Renal pelvis (tissue), 4 donors: ENCODE measurements around the gene FAH. TPM values are rescaled to one million over a fixed set of nuclear protein-coding genes. Genes with fewer than 3 reads are reported as not detected.
A peak's percentile ranks its signal among the peaks of the same experiment; 100 is the strongest.

Source experiments
- DNase-seq: peaks from one replicate; pipeline ENCODE4 v3.0.0-alpha.2; 2013
- polyA plus RNA-seq, 3 donors: library from polyadenylated mRNA; unstranded; fragments of 120-200 nt; gene quantifications; one replicate each; pipeline ENCODE4 v1.2.1, GENCODE V29; 2013; ENCODE audit not compliant: insufficient read length in 3 of 3

The FAH gene
- polyA plus RNA-seq, 3 donors, result 35.1 to 42.7 (median 39.9) TPM

DNA sequence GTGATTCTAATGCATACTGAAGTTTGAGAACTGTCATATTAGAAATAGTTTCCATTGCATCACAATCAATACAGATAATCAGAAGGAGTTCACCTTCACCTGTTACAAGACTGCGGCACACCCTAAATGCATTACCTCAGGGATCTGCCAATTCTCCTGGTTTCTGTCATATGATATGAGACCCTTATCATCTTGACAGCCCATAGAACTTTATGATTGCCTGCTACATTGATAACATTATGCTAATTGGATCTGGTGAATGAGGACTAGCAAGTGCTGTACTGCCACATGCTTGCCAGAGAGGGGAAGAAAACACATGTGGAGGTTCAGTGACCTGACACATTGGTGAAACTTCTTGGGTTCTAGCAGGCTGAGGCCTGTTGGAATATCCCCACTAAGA lies 41.4 kb downstream of the FAH start:
- no peak for DNase-seq

DNA sequence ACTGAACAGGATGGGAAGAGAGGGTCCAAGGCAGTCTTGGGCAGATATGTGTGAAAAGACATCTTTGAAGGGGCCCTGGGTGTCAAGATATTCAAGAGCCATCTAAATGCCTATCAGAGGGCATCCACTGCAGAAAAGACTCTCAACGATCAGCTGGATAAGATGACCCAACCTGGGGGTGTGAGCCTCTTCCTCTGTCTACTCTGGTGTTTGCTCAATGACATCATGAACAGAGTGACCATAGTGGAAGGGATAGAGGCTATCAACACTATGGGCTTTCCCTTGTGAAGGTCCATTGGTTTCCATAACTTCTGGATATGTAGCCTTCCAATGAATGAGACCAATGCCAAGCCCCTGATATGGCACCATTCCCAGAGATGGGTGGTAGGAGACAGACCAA lies 42.1 kb downstream of the FAH start:
- DNase-seq, result no peak

DNA sequence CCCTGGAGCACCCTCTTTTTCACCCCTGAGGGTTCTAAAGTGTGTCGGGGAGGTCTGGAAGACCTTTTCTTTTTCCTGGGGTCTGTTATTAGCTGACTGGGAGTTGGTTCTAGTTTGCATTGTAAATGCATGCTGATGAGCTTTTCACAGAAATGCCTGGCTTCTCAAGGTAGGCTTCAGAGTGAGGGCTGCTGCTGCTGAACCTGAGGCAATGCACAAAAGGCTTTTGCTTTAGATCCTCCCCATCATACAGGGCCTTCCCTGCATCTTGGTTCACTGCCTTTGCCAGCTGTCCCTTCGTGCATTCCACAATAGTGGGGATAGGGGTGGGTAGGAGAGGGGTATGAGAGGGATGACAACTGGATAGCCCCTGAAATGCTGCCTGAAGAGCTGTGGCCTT lies 46.6 kb downstream of the FAH start:
- DNase-seq, result no peak

DNA sequence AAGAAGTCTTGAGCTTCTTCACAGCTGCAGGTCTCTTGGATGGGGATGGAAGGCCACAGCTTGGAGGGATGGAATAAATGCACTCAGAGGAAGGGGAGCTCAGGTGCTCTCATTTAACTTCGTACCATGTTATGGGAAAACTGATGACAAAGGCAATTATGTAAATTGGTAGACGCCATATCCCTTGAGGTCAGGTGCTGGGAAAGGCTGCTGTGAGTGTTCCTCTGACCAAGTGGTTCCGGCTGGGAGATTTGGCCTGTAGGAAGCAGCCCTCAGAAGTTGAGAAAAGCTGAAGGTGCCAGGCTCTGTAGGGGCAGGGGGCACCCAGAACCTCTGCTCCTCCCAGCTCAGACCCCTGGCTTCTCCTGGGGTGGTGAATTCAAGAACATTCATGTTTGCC lies 47.1 kb downstream of the FAH start:
- no peak for DNase-seq

DNA sequence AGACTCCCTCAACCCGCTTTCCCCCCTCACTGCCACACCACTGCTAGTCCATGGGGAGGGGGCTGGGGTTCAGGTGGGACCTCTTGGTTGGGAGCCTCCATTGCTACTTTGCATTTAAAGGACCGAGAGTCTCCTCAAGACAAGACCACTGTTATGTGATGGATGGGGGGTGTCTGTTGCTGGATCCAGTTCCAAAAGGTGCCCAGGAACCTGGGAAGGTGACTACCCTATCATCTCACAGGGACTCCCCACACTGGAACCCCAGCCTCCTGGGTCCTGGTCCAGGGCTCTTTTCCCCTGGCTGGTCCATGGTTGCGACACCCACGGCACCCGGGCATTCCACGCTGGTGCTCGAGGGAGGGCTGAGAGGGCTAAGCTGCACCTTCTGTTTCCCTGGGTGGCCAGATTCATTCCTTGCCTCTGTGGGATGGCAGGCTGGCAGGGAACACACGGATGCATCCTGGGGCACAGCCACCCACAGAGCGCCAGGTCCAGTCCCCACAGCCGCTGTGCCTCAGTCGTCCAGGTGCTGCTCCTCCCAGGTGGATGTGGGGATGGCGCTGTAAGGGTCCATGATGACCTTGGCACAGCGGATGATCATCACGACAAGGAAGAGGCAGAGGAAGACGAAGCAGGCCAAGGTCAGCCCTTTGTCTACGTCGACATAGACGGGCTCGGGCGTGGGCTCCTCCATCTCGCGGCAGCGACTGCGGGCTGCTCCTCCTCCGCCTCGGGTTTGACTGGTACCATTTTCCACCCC lies 48.6 kb downstream of the FAH start:
- no peak for DNase-seq

DNA sequence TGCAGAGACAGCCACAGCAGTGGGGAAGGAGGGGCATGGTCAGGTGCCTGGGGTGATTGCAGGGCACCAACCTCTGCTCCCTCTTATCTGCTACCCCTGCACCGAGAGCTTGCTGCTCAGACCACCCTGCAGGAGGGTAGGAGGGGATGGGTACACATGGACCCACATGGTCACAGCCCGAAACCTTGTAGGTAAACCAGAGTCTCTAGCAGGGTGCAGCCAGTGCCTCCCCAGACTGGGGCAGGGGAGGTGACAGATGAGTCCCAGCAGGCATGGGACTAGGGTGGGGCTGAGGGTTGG lies 49.2 kb downstream of the FAH start:
- no peak for DNase-seq

DNA sequence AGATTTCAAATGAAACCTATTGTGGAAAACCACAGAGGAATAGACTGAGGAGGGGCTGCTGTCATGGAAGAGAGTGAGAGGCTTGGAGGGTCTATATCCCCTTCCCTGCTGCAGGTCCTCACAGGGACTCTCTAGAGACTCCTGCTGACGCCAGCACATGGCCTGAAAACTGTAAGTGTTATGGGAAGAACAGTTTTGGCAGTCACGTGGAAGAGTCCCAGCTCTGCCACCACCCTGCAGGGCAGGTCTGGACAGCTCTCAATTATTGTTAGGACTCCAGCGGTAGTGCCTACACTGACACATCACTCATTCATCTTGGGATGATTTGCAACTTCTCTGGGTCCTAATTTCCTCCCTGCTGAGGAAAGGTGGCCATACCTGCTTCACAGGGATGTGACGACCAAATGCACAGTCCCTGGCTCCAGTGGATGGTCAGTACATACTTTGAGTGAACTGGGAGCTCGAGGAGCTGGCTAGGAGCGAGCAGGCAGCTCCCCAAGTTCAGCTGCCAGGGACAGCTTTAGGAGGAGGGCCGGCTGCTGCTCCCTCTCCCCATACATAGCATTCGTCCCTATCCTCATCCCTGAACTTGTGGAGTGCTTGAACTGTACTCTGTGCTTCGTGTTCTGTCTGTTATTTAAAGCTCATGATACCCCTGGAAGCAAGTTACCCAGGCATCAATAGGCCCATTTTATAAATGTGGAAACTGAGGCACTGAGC lies 50.0 kb downstream of the FAH start:
- no peak for DNase-seq

DNA sequence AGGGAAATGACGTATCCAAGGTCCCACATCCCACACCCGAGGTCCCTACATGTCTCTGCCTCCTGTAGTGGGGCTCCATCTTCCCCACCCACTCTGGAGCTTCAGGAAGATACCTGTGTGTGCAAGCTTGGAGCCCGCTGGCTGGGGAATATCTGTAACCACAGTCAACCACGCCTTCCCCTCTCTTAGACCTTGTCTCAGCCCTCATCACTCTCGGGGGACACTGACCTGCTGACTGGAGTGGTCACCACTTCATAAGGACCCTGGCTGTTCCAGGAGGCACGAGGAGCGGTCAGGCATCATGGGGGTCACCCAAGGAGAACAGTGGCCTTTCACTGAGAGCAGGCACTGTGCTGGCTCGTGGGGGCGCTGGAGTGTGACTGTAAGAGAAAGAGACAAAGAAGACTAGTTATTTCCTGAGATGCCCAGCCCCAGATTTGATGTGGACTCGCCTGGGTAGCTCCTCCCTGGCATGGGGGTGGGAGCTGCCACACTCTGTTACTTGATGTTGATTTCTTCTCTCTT lies 50.6 kb downstream of the FAH start:
- DNase-seq, result no peak

DNA sequence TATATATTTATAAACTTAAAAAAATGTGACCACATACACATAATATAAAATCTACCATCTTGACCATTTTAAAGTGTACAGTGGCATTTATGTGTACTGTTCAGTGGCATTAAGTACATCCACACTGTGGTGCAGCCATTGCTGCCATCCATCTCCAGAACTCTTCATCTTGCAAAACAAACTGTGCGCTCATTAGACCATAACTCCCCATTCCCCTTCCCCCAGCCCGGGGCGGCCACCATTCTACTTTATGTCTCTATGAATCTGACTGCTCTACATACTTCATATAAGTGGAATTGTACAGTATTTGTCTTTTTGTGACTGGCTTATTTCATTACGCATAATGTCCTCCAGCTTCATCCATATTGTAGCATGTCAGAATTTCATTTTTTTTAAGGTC lies 51.4 kb downstream of the FAH start:
- no peak for DNase-seq

DNA sequence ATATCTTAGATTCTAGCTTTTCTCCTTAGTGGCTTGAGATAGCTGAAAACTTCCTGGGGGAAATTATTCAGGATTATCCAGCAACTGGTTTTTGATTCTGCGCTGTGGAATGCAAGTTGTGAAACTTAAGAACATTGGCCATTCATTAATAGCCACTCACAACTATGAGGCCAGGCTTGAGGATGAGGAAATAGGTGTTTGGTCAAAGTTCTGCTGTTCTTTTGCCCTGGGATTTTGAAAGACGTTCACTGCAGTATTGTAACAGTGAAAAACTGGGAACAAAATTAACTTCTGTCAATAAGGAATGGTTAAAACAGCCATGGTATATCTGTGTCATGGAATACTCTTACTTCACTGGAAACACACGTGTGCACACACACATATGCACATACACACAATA lies 55.1 kb downstream of the FAH start:
- DNase-seq, result peak; percentile 10

DNA sequence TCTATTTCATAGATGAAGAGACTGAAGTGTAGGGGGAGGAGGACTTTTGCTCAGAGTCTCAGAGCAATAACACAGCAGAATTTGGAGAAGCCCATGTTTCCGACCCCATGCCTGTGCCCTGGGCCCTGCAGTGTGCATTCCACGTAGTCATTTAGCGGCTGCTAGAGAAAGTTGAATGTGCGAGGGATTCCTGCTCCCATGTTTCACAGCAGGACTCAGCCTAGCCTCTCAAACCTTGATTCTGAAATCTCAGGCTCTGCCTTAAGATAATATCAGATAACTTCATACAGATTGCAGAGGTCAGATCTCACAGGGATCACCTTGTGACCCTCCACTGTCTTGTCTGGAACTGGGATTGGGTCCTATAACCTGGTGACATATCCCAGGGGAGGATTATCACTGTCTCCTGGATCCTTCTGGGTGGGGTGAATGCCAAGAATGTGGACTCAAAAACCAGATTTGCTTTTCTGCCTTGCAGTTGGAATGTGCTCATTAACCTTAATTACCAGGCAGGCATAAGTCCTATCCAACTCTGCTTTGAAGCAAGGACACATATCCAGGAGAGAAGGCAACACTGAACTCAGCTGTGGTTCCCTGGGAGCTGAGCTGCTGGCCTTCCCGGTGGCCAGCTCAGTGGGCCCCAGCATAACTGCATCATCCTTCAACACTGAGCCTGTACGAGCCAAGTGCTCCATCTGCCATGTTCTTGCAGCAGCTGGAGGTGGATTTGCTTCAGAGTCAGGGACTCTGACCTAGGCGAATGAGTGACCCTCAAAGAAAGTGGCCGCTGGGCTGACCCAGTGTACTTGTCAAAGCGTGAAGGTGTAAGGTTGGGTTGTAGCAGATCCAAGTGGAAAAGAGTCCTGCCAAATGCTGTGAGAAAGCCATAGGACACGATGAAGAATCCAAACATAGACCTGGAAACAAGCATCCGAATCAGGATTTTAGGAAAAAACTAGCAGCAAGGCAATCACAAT lies 56.2 kb downstream of the FAH start:
- DNase-seq, result no peak

DNA sequence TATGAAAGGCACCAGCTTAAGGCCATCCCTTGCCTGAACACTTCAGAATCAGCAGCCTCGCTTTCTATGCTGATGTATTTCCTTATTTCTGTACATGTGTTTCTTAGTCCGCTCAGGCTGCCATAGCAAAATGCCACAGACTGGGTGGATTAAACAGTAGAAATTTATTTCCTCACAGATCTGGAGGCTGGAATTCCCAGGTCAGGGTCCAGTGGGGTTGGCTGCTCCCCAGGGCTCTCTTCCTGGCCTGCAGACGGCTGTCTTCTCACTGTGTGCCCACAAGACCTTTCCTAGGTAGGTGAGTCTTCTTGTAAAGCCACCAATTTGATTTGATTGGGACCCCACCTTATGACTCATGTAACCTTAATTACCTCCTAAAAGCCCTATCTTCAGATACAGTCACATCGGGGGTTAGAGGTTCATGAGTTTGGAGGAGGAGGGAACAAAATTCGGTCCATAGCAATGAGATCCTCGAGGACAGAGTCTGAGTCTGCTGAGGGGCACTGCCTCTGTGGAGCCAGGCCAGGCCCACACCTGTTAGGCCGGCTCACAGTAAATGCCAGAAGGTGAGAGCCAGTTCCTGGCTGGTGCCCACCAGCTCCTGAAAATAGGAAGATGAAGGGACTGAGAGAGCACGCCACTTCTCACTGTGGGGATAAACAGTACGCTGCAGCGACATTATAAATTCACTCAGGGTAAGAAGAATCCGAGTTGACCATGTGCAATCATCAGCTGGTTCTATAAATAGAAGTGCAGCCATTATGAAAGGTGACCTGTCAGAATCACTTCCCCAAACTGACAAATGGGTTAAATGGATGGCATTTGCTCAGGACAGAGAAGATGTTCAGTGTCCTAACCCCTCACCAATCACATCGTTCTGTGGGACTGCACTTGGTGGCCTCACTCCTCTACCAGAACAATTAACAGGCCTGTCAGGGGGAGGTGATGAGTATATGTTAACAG lies 58.1 kb downstream of the FAH start:
- DNase-seq, result no peak

DNA sequence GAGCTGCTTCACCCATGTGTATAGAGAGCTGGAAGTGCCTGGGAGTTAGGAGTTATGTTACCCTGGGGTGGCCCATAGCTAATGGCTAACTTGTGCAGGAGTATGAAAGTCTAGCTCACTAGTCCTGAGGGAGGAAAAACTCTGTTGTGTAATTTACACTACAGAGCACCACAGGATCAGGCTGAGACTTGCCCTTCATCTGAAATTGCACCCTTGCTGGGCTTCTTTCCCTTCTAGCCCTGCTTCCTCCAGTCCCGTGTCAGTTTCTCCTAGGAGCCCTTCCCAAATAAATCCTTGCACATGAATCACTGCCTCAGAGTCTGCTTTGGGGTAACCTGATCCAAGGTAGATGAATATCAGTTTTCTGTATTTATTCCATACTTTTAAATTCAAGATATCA lies 59.2 kb downstream of the FAH start:
- DNase-seq, result no peak

DNA sequence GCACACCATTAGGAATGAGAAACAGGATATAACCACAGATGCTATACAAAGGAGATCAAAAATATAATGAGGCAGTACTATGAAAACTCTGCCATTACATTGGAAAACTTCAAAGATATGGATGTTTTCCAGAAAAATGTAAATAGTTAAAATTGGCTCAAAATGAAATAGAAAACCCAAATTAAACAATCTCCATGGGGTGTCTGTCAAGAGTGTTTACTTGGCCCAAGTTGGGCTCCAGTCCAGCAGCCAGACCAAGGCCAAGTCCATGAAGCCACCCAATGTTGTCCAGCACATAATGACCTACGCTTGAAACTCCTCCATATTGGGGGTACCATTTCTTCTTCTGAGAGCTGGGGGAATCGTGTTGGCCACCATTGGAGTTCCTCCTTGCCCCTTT lies 62.1 kb downstream of the FAH start:
- DNase-seq, result no peak

DNA sequence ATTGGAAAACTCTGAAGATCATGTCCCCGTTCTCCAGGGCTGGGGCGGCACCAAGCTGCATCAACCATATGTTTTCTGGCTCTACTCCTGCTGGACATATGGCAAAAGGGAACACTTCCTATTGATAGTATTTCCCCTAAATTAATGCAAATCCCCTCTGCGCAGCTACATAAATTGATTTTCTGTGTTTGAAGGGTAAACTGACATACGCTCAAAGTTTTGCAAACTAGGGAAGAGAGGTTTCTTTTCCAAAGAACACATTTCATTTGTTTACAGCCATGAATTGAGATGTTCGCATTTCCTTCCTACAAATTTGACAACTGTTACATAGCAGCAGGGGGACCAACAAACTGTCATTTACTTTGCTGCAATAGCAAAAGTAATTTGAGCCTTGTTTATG lies 63.3 kb downstream of the FAH start:
- DNase-seq, result no peak

DNA sequence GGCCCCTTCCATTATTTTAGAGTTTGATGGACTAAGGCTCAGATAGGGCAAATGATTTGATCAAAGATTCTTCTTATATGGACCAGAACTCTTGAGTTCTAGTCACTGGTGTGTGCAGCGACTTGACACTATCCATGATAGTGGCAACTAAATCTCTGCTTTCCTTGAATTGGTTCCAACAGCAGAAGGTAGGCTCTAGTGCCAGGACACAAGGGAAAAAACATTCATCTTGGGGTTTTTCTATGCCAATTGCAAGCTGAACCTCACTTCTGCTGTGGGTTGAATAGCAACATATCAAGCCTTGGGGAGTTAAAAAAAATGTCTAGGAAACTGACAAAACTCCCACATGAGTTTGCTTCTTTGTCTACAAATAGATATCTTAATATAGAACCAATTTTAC lies 64.1 kb downstream of the FAH start:
- no peak for DNase-seq

DNA sequence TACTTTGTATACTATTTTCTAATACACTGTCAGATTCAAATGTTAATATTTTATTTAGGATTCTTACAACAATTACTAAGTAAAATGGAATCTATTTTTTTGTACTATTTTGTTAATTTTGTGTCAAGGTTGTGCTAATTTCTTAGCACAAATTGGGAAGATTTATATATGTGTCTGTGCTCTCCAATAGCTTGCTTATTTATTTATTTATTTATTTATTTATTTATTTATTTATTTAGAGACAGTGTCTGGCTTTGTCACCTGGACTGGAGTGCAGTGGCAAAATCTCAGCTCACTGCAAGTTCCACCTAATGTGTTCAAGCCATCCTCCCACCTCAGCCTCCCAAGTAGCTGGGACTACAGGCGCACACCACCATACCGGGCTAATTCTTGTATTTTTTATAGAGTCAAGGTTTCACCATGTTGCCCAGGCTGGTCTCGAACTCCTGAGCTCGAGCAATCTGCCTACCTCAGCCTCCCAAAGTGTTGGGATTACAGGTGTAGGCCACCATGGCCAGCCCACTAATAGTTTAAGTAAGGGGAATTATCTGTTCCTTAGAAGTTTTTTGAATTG lies 64.6 kb downstream of the FAH start:
- no peak for DNase-seq

DNA sequence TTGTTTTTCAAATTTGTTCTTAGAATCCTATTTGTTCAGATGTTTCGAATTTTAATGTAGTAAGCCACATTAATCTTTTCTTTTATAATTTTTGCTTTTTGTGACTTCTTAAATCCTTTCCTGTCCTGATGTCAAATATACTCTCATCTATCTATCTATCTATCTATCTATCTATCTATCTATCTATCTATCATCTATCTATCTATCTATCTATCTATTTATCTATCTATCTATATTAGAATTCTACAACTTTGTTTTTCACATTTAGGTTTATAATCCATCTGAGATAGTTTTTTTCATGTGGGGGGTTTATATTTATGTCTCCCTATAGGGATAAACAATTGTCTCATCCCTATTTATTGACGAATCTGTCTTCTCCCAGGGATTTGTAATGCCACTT lies 67.2 kb downstream of the FAH start:
- DNase-seq, result no peak

DNA sequence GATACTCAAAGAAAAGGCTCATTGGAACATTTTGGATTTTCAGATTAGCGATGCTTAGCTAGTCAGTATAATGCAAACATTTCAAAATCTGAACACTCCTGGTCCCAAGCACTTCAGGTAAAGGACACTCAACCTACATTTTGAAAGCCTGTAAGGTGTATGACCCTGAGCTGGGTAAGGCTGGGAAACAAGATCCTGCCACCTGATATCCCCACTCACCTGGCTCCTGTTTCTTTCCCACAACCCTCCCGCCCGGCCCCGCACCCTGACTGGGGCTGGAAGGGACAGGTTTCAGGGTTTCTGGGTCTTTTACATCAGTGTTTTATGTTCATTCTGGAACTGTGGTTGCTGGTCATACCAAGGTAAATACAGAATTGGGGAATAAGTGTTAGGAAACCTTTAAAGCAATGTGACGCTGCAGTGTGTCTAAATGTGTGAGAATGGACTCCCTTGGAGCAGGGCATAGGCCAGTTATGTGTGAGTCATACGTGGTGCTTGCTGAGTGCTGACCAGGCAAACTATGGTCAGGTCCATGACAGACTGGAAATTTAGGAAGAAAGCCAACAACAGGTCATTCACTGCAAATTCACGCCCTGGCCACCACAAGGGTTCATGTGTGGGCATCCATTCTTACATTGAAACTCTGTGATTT lies 76.3 kb downstream of the FAH start:
- no peak for DNase-seq

DNA sequence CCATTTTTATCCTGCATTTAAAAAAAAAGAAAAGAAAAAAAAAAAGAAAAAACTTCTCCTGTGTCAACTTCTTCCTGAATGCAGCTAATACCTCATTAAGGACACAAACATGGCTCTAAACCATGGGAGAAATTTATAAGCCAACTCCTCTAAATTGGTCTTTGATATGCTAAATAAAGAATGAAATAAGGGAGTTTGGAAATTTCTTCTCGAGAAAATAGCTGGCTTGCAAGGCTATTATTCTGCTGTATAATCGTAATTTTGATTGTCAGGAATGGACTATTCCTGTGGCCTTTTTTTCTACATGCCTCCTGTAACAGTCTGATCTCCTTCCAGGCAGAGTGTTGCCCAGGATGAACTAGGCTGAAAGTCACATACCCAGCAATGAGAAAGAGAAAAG lies 78.6 kb downstream of the FAH start:
- DNase-seq, result no peak
